CD4-positive, alpha-beta T cell treated with Interleukin-4 for 4 hours (primary cell): ENCODE data around the gene IGSF8.
A peak's percentile ranks its signal among the peaks of the same experiment; 100 is the strongest.

Source experiments
- DNase-seq: peaks from one replicate; pipeline ENCODE4 v3.0.0-alpha.2; 2020

Gene IGSF8

DNA sequence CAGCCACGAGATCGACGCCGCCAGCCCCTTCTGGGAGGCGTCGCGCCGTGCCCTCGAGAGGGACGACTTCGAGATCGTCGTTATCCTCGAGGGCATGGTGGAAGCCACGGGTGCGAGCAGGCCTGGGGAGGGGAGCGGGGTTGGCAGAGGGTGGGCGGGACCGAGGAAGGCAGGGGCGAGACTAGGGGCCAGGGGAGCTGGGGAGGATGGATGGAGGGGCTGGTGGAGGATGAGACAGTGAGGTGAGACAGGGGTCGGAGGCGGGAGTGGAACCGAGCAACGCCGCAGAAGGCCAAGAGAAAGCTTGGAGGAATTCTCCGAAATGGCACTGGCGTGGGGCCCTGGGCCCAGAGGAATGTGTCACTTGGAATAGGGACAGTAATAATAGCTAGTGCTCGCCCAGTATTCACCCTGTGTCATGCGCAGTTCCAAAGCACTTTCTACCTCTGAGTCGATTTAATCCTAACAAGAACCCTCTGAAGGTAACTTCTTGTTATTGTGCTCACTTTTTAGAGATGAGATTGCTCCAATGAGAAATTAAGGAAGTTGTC lies 13.6 kb downstream of the IGSF8 start:
- DNase-seq = no peak

DNA sequence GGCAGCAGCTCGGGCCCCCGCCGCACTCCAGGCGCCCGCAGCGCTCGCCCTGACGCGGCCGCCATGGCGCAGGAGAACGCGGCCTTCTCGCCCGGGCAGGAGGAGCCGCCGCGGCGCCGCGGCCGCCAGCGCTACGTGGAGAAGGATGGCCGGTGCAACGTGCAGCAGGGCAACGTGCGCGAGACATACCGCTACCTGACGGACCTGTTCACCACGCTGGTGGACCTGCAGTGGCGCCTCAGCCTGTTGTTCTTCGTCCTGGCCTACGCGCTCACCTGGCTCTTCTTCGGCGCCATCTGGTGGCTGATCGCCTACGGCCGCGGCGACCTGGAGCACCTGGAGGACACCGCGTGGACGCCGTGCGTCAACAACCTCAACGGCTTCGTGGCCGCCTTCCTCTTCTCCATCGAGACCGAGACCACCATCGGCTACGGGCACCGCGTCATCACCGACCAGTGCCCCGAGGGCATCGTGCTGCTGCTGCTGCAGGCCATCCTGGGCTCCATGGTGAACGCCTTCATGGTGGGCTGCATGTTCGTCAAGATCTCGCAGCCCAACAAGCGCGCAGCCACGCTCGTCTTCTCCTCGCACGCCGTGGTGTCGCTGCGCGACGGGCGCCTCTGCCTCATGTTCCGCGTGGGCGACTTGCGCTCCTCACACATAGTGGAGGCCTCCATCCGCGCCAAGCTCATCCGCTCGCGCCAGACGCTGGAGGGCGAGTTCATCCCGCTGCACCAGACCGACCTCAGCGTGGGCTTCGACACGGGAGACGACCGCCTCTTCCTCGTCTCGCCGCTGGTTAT lies 14.2 kb downstream of the IGSF8 start:
- DNase-seq = peak; percentile 72

DNA sequence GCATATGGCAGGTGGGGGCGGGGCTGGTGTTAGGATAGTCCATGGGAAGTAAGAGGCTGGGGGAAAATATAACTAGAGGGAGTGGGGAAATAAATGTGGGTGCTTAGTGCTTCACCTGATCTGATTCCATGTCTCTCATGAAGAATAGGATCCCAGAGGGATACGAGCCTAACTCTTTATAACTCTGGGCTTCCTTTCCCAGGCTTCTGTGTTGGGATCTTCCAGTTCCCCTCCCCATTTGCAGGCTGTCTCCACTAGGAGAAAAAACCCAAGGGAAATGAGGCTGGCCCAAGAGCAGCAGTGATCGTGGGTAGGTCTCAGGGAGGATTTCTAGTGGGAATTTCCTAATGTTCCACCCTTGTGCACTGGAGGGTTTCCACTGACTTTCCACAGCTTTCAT lies 15.5 kb downstream of the IGSF8 start:
- DNase-seq = no peak

DNA sequence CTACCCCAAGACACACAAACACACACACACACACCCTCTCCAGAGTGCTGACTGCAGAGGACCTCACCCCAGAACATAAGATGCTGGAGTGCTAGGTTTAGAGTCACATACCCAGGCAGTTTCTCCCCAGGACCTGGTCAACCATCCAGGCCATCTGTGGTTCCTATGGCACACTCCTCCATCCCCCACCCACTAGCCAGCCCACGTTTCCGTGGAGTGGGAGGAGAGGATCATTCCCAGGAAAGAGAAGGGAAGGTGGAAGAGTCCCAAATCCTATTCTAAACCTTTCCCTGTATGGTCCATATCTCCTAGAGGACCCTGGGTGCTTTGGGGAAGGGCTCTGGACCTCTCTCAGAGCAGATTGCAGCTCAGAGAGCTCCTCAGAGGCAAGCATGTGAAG lies 15.9 kb downstream of the IGSF8 start:
- no peak for DNase-seq

DNA sequence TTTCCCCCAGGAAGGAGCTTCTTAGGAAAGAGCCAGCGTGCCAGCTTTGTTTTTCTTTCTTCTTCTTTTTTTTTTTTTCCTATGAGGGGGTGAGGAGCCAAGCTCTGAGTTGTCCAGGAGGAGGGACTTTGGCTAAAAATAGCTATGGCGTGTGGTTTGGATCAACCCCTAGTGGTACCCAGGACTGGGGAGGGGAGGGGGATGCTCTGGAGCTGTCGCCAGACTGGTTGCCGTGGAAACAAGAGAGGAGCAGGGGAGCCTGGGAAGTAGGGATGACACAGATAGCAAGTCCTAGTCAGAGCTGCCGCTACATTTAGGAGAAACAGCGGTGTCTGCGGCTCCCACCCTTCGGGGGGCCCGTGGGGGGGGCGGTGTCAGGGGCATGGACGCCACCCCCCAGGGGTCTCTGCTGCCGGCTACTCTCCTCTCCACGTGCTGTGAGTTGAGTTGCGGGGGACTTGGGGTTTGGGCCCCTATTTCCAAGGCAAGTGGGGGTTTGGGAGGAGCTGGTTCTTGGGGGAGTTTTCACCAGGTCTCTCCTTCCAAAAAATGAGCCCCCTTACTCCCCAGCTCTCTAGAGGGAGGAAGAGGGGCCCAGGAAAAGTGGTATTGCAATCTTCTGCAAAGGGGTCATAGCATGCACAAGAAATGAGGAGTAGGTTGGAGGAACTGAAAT lies 17.0 kb downstream of the IGSF8 start, which contains the start of gene KCNJ9:
TSS of gene KCNJ9 (plus strand) at position 278 of the 676 bp plus-strand sequence. CDS start 2,493 bp downstream, outside the sequence.
- no peak for DNase-seq

DNA sequence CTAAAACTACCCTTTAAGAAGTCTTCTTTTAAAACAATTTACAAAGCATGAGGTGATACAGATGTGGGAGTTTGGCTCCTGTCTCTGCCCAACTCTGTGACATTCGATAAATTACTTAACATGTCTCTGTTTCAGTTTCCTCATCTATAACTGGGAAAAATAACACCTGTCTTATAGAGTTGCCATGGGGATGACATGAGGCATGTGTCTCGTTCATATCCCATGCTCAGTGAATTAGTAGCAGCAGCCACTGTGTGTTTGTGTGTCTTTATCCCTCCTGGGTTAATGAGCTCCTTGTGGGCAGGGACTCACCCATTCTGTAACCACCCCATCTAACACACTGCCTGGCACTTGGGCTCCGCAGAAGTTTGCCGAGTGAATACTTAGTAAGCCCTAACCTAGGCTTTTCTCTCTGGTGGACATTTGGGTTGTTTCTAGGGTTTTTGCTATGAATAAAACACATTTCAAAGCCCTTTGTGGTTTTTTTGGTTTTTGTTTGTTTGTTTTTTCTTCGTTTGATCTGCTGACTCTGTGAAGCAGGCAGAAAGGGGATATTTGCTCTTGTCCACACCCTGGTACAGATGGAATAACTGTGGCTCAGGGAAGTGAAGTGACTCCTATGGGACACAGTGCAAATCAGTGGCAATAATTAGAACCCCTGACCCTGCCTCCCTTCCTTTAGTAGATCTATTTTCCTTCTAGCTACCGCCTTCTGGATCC lies 17.9 kb downstream of the IGSF8 start:
- no peak for DNase-seq

DNA sequence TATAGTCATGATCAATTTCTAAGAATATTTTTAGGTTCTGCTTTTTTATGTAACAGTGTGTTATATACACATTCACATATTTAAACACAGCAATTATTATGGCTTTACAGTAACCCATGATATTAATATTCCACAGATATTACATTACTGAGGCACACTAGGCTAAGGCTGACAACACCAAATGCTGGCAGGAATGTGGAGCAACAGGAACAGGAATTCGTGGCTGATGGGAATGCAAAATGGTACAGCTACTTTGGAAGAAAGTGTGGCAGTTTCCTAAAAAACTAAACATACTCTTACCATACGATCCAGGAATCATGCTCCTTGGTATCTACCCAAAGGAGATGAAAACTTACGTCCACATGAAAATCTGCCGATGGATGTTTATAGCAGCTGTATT lies 19.0 kb downstream of the IGSF8 start:
- DNase-seq = no peak

DNA sequence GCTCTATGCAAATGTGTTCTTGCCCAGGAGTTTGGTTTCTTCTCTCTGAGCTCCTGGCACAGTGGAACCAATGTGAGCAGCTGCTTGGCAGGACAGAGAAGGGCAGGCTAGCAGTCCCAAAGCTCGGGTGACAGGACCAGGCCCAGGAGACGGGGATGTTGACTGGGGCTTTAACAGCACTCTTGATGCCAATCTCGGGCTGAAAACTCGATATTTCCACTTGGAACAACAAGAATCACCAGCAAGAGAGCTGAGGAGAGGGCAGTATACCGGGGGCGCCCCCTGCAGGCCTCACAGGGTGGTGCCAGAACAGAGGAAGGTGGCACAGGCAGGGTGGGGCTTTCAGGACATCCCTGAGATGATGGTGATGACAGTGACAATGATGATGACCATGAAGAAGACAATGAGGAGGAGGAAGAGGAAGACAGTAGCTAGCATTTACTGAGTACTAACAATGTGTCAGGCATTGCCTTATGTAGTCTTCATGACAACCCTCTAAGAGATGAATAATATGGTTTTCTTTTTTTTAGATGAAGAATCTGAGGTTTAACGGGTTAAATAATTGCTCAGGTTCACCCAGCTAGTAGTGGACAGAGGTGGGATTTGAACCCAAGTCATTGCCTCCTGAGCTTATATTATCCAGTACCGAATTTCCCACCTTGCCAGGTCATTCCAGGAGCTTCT lies 19.8 kb downstream of the IGSF8 start:
- peak; percentile 52 for DNase-seq

GRCh38 chr1:160077486-160077885 lies 20.9 kb downstream of the IGSF8 start:
- no peak for DNase-seq

DNA sequence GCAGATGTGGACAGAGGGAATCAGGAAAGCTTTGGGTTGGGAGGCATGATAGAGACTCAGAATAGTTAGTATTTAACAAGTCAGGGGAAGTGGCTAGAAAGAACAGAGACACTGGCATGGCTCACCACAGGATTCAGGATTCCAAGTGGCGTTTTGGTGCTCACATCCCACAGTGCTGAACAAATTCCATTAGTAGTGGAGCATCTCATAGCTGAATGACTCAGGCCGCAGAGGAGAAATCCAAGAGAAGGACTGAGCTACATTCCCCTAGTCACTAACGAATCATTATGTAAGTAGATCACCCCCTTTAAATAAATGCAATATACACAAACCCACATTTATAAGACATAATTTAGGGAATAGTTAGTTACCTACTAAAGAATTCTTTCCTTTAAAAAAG lies 22.1 kb downstream of the IGSF8 start:
- DNase-seq = no peak

DNA sequence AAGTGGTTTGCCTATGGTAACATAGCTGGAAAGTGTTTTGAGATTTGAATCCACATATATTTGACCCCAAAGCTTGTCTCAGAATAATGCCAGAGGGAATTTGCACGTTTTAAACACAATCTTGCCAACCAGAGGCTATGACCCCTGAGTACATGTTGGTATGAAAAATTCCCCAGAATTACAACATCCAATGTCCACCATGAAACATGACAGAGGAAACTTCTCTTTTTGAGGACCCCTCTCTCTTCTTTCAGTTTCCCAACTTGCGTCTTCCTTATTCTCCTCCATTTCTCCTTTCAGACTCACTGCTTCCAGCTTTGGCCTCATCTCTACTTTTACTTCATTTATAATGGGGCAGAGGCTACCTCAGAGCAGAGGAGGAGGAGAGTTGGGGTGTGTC lies 22.6 kb downstream of the IGSF8 start:
- DNase-seq = no peak

DNA sequence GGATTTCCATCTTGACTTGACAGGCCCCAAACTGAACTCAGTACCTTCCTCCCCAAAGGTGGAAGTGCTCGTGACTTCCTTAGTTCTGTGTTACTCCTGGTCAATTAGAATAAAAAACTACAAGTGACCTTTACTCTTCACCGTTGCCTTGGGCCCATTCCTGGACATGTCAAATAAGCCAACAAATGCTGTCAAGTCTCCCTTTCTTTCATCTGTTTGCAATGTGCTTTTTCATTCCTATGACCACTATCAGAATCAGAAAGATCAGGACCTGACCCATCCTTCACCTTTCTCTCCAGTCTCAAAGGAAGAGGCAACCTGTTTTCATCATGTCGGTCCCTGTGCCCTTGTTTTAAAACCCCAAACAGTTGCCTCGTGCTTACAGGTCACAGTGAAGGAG lies 23.6 kb downstream of the IGSF8 start:
- DNase-seq = no peak

- DNase-seq = no peak
These were observed 27.1 kb downstream of the IGSF8 start for GRCh38 chr1:160071289-160071688.

- DNase-seq = peak; percentile 44
These were observed 27.9 kb downstream of the IGSF8 start for GRCh38 chr1:160070243-160071163.

- DNase-seq = no peak
These were observed 28.8 kb downstream of the IGSF8 start, which contains the start of gene KCNJ10 for GRCh38 chr1:160069460-160070231. Gene KCNJ10 (minus strand): TSS chr1:160070160. CDS start chr1:160042532, 27,628 bp downstream.

DNA sequence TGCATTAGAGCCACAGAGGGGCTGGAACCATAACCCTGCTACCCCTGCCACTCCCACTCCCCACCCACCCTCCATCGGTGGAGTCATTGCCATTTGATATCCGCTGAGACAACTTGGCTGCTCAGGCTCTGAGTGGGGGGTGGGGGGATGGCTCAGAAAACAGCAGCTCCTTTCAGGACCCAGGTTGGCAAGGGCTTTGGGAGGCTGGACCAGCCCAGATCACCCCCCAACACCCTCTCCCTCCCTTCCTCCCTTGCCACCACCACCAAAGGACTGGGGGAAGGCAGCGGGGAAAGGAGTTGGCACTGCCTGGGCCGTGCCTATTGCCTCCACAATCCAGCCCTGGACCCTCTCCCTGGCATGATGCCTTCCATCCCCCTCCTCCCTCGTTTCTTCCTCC lies 30.2 kb downstream of the IGSF8 start:
- DNase-seq = no peak

GRCh38 chr1:160066829-160067745 lies 31.3 kb downstream of the IGSF8 start:
- no peak for DNase-seq

DNA sequence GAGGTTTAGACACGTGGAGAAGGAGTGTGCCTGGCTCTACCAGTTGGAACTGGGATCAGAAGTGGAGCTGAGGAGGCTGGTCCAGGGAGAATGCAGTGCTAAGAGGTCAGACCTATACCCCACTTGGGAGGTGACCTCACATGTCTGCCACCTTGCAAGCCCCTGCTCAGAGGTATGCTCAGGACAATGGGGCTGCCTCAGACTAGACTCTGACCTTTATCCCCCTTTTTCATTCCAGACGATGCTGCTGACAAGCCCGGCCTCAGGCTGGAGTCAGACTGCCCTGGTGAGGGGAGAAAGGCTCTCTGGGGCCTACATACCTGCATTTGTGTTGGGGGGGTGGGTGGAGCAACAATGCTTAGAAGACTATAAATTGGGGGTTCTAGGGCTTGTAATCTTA lies 33.7 kb downstream of the IGSF8 start:
- DNase-seq = no peak

GRCh38 chr1:160064164-160064563 lies 34.3 kb downstream of the IGSF8 start:
- DNase-seq = no peak

DNA sequence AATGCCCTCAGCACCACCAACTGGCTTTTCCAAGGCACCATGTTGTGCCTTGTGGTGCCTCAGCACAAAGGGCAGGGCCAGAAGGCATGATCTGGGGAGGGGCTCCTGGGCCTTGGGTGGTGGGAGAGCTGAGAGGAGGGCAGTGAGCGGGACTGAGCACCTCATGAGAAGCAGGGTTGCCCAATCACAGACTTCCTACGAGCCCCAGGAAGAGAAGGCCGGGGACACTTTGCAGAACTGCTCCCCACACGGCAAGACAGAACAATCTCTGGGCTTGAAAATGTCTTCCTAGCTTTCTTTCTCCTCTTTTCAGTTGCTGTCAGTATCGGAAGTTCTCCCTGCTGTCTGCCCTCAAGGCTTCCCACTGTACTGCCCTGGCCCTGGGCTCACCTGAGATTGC lies 35.2 kb downstream of the IGSF8 start:
- DNase-seq = no peak
